ENCODE measurements around the gene SERP1.

- TF ChIP-seq CTCF (IDR thresholded peaks at IDR 0.05), result no peak
- no peak for TF ChIP-seq POLR2A (IDR thresholded peaks at IDR 0.05)
Measured at GRCh38 chr3:150495149-150495548, 51.1 kb downstream of the SERP1 start.
